HG03342 (cell line): ENCODE measurements around the gene EGLN3.

Experiments used
- ATAC-seq: cut with Tn5 transposase; IDR thresholded peaks from one replicate; pipeline ENCODE4 v1.9.1; 2021; ENCODE audit warnings: mild to moderate bottlenecking, moderate library complexity; ENCODE audit not compliant: unreplicated experiment

Gene EGLN3

DNA sequence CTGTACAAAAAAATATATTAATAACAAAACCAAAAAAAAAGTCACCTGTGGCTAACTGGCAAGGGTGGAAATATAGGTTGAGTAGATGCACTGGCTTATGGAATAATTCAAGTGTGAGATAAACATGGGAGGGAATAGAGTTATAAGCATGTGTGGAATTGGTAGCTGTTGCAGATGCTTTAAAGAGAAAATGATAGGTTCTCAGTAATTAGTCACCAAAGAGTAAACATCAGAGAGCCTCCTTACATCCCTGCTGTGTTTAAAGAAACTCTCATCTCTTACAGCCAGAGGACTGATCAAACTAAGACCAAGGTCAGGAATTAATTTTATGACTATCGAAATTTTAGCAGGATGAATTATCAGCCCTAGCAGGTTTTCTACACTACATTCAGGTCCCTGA lies 70.5 kb downstream of the EGLN3 start:
- no peak for ATAC-seq

DNA sequence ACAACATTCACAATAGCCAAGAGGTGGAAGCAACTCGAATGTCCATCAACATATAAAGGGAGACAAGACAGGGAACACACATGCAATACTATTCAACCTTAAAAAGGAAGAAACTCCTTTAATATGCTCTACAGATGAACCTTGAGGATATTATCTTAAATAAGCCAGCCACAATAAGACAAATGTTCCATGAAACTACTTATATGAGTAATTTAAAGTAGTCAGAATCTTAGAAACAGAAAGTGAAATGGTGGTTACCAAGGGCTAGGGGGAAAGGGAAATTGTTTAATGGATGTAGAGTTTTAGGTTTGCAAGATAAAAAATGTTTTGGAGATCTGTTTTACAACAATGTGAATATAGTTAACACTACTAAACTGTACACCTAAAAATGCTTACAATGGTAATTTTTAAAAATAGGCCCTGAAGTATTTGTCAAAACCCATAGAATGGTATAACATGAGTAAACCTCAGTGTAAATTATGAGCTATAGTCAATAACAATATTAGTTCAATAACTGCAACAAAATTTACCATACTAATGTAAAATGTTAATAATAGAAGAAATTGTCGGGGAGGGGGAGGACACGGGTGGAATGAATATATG lies 71.1 kb downstream of the EGLN3 start:
- ATAC-seq = no peak

DNA sequence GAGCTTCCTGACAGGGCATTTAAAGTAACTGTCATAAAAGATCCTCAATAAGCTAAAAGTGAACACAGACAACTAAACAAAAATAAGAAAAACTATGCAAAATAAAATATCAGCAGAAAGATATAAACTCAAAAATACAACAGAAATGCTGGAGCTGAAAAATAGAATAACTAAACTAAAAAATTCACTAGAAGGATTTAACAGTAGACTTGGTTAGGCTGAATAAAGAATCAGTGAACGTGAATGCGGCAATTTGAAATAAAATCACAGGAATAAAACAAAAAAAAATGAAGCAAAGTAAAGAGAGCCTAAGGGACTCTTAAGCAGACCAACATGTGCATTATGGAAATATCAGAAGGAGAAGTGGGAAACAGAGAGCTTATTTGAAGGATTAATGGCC lies 74.6 kb downstream of the EGLN3 start:
- no peak for ATAC-seq
